NCI-H226 (cell line): ENCODE results near the gene HGFAC.
"Not testable (repeated sequence)": the region's sequence is repeated elsewhere in the genome, so short reads cannot be mapped to it uniquely, and the experiment has no call there.

Experiments used
- DNase-seq: peaks from one replicate; pipeline ENCODE4 v3.0.0-alpha.2; 2015

Gene HGFAC

GRCh38 chr4:3441501-3442459 lies at the start of gene HGFAC:
Gene HGFAC, plus strand, starts transcription at chr4:3441968. Its CDS starts 34 bp downstream, at chr4:3442002.
- DNase-seq, result no peak

GRCh38 chr4:3392321-3392720 lies 49.4 kb upstream of the HGFAC start:
- no peak for DNase-seq

GRCh38 chr4:3393171-3393570 lies 48.6 kb upstream of the HGFAC start:
- no peak for DNase-seq

- DNase-seq, result no peak
Measured at GRCh38 chr4:3396600-3396999, 45.2 kb upstream of the HGFAC start.

- DNase-seq, result no peak
Measured at GRCh38 chr4:3397128-3397527, 44.6 kb upstream of the HGFAC start.

- DNase-seq, result peak; percentile 6
Measured at GRCh38 chr4:3399277-3400194, 42.2 kb upstream of the HGFAC start.

- DNase-seq, result no peak
Measured at GRCh38 chr4:3401436-3402171, 40.2 kb upstream of the HGFAC start.

GRCh38 chr4:3402491-3403347 lies 39.0 kb upstream of the HGFAC start:
- no peak for DNase-seq

- no peak for DNase-seq
Measured at GRCh38 chr4:3403348-3403906, 38.3 kb upstream of the HGFAC start.

- no peak for DNase-seq
Measured at GRCh38 chr4:3404546-3404945, 37.2 kb upstream of the HGFAC start.

GRCh38 chr4:3405176-3405575 lies 36.6 kb upstream of the HGFAC start:
- DNase-seq, result no peak

GRCh38 chr4:3406021-3406420 lies 35.7 kb upstream of the HGFAC start:
- no peak for DNase-seq

- no peak for DNase-seq
Measured at GRCh38 chr4:3406431-3406830, 35.3 kb upstream of the HGFAC start.

- DNase-seq, result no peak
Measured at GRCh38 chr4:3407171-3407771, 34.5 kb upstream of the HGFAC start.

GRCh38 chr4:3407930-3408792 lies 33.6 kb upstream of the HGFAC start:
- DNase-seq, result no peak

- no peak for DNase-seq
Measured at GRCh38 chr4:3408793-3409330, 32.9 kb upstream of the HGFAC start.

GRCh38 chr4:3409571-3410091 lies 32.1 kb upstream of the HGFAC start:
- no peak for DNase-seq

GRCh38 chr4:3410401-3411135 lies 31.2 kb upstream of the HGFAC start:
- DNase-seq, result no peak

GRCh38 chr4:3411190-3411589 lies 30.6 kb upstream of the HGFAC start:
- not testable (repeated sequence) for DNase-seq
